ENCODE data around the gene SPPL2B.

GRCh38 chr19:2288818-2289713 lies 39.4 kb upstream of the SPPL2B start:
- TF ChIP-seq CTCF (IDR thresholded peaks at IDR 0.05; ENCODE audit: poor library complexity, severe bottlenecking) (no peak), EP300 (conservative IDR thresholded peaks at IDR 0.05; ENCODE audit: poor library complexity, severe bottlenecking) (no peak), REST (IDR thresholded peaks at IDR 0.05; ENCODE audit: borderline replicate concordance) (no peak), TAF1 (IDR thresholded peaks at IDR 0.05; ENCODE audit: low read depth) (no peak), POLR2AphosphoS5 (IDR thresholded peaks at IDR 0.05) (no peak), EZH2 (IDR thresholded peaks at IDR 0.05; ENCODE audit: borderline replicate concordance, insufficient read depth, low read length, poor library complexity, severe bottlenecking) (no peak), RAD21 (conservative IDR thresholded peaks at IDR 0.05) (no peak), SMC3 (conservative IDR thresholded peaks at IDR 0.05; ENCODE audit: poor library complexity) (no peak), MXI1 (conservative IDR thresholded peaks at IDR 0.05; ENCODE audit: poor library complexity, severe bottlenecking) (no peak)
